ENCODE results near the gene NDUFB7. TPM values are rescaled to one million over a fixed set of nuclear protein-coding genes. Genes with fewer than 3 reads are reported as not detected.
A peak's percentile ranks its signal among the peaks of the same experiment; 100 is the strongest.
"Not testable (repeated sequence)": the region's sequence is repeated elsewhere in the genome, so short reads cannot be mapped to it uniquely, and the experiment has no call there.

Gene NDUFB7
- total RNA-seq, 1 donor from 2014 or later = 501 TPM

DNA sequence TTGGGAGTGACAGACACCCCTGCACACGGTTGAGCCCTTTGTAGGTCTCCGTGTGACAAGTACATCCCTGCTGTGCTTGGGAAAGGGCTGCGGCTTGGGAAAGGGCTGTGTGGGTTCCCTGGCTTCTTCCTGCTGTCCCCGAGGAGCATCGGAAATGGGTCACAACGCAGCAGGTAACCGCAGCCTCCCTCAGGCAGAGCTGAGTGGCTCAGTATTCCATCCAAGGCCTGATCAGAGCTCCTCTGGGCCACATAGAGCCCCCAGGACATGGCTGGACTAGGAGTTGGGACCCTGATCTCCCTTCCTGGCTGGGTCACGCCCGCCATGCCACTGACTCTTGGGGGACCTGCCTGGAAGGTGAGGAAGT is 26.2 kb downstream of the NDUFB7 start:
- H3K9me3 ChIP-seq (replicated peaks) = no peaks in the 10 kb centered on the region
- TF ChIP-seq, protein P1, sequence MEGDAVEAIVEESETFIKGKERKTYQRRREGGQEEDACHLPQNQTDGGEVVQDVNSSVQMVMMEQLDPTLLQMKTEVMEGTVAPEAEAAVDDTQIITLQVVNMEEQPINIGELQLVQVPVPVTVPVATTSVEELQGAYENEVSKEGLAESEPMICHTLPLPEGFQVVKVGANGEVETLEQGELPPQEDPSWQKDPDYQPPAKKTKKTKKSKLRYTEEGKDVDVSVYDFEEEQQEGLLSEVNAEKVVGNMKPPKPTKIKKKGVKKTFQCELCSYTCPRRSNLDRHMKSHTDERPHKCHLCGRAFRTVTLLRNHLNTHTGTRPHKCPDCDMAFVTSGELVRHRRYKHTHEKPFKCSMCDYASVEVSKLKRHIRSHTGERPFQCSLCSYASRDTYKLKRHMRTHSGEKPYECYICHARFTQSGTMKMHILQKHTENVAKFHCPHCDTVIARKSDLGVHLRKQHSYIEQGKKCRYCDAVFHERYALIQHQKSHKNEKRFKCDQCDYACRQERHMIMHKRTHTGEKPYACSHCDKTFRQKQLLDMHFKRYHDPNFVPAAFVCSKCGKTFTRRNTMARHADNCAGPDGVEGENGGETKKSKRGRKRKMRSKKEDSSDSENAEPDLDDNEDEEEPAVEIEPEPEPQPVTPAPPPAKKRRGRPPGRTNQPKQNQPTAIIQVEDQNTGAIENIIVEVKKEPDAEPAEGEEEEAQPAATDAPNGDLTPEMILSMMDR (IDR thresholded peaks at IDR 0.05; ENCODE audit: borderline replicate concordance) = no peak
- H3K36me3 ChIP-seq = peaks cover 19% of the 10 kb centered on the region
- no peaks in the 10 kb centered on the region for H3K27me3 ChIP-seq (ENCODE audit: low read depth)
- H3K4me3 ChIP-seq = no peak overlapping the region
- H3K27ac ChIP-seq (replicated peaks) = peak overlapping the region; percentile 60
- DNase-seq = no peak
- H3K4me1 ChIP-seq = peaks cover 47% of the 10 kb centered on the region
- intact Hi-C loops (cut with micrococcal nuclease) = no loop called here

DNA sequence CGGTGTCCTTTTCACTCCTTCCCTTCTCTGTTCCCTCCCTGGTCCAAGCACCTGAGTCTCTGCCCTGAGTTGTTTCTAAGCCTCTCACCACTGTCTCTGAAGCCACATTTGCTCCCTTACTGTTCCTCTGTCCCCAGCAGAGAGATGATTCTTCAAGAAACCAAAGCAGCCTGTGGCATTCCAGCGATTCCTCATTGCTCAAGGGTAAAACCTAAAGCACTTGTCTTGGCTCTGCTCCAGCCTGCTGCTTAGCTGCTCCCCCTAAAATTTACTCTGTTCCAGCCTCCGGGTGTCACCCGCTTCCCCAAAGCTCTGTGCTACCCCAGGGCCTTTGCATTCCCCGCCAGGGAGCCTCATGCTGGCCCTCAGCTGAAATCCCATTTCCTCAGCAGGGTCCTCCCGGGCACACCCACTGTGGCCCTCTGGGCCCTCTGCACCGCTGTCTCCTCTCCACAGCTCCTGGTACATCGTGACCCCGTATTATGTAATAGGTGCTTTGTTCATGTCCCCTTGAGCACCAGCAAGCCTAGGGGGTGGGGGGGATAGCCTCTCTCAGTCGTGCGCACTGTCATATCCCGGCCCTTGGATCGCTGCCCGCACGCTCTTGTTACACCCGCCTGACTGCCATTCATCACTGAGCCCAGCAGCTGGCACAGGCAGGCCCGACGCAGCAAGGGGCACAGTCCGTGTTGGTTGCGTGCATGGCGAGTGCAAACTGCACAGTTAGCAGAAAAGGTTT is 26.7 kb downstream of the NDUFB7 start:
- H3K4me1 ChIP-seq = peaks cover 41% of the 10 kb centered on the region
- H3K27me3 ChIP-seq (ENCODE audit: low read depth) = no peaks in the 10 kb centered on the region
- peak overlapping the region; percentile 60 for H3K27ac ChIP-seq (replicated peaks)
- TF ChIP-seq, protein P1 (IDR thresholded peaks at IDR 0.05; ENCODE audit: borderline replicate concordance) = no peak
- H3K36me3 ChIP-seq = peaks cover 17% of the 10 kb centered on the region
- no peak overlapping the region for H3K4me3 ChIP-seq
- peak; percentile 79 for DNase-seq
- H3K9me3 ChIP-seq (replicated peaks) = no peaks in the 10 kb centered on the region
- intact Hi-C loops (cut with micrococcal nuclease) = no loop called here

DNA sequence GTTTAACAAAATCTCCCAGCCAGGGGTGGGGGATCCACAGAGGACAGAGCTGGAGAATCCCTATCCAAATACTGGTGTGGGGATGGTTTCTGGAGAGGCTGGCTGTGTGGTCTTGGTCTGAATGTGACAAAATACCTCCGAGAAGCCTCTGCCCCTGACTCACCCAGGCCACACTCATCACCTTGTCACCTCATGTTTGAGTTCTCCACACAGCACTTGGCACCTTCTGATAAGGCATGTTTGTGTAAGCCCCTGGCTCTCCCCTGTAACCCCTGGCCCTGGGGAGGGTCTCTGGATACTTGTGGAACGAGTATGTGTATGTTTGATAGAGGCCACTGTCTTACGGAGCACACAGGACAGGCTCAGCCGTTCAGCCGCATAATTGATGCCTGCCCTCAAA is 27.8 kb downstream of the NDUFB7 start:
- DNase-seq = no peak
- Histone ChIP-seq H3K27me3 (ENCODE audit: low read depth) (no peaks in the 10 kb centered on the region), H3K36me3 (peaks cover 6% of the 10 kb centered on the region), H3K9me3 (replicated peaks) (no peaks in the 10 kb centered on the region), H3K4me3 (no peak overlapping the region), H3K27ac (replicated peaks) (no peak overlapping the region), H3K4me1 (peaks cover 36% of the 10 kb centered on the region)
- TF ChIP-seq, protein P1 (IDR thresholded peaks at IDR 0.05; ENCODE audit: borderline replicate concordance) = no peak
- intact Hi-C loops (cut with micrococcal nuclease) = no loop called here

DNA sequence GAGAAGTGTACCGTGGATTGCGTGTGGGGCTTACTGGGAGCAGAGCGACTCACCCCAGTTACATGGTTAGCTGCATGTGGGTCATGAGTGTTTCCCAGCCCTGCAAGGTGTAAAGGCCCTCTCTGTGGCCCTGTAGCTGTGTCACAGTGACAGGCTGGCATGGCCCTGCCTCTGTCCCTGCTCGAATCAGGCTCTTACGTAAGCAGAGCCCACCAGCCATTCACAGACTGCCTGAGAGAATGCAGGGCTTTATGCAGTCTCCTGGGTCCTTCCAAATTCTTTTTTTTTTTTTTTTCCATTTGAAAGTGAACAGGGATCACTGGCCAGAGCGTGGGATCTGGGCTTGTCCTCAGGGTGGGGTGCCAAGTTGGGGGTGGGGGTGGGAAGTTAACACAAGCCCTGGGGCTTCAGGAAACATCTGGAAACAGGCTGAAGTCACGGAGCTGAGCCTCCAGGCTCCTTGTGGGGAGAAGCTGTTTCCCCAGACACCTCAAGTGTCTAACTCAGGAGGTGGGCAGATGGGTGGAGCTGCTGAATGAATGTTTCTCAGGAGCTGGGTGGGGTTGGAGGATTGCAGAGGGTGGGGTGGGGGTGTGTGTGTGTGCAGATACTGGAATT is 29.0 kb downstream of the NDUFB7 start:
- no peaks in the 10 kb centered on the region for H3K27me3 ChIP-seq (ENCODE audit: low read depth)
- no peak overlapping the region for H3K4me3 ChIP-seq
- TF ChIP-seq, protein P1 (IDR thresholded peaks at IDR 0.05; ENCODE audit: borderline replicate concordance) = no peak
- no peaks in the 10 kb centered on the region for H3K36me3 ChIP-seq
- peak overlapping the region; percentile 70 for H3K27ac ChIP-seq (replicated peaks)
- no peak for DNase-seq
- intact Hi-C loops (cut with micrococcal nuclease) = no loop called here
- no peaks in the 10 kb centered on the region for H3K9me3 ChIP-seq (replicated peaks)
- H3K4me1 ChIP-seq = peaks cover 39% of the 10 kb centered on the region

DNA sequence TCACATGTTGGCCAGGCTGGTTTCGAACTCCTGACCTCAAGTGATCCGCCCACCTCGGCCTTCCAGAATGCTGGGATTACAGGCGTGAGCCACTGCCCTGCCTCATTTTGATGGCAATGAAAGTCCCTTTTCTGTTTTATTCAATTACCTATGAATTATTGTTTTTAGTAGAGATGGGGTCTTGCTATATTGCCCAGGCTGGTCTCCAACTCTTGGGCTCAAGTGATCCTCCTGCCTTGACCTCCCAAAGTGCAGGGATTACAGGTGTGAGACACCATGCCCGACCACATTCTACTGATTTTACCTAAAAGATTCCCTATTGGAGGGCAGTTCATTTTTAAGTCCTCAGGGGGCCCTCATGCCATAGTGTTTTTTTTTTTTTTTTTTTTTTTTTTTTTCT is 29.9 kb downstream of the NDUFB7 start:
- intact Hi-C loops (cut with micrococcal nuclease); DNase-seq; H3K9me3 ChIP-seq (replicated peaks); H3K27me3 ChIP-seq (ENCODE audit: low read depth); H3K27ac ChIP-seq (replicated peaks); H3K4me3 ChIP-seq; H3K36me3 ChIP-seq: not testable (repeated sequence)
- H3K4me1 ChIP-seq = peaks cover 47% of the 10 kb centered on the region

Measured in left ventricle myocardium inferior (tissue), 1 donor.